H9 (cell line): ENCODE data around the gene STAB2. TPM values are rescaled to one million over a fixed set of nuclear protein-coding genes. Genes with fewer than 3 reads are reported as not detected.

Source experiments
- DNase-seq: peaks from one replicate; pipeline ENCODE4 v3.0.0-alpha.2; 2017
- H2AFZ ChIP-seq: one replicate; pipeline ENCODE4 v1.6.1; 2013; ENCODE audit warnings: mild to moderate bottlenecking, low read length, control low read depth, moderate library complexity
- H2AK5ac ChIP-seq: 2 replicates; pipeline ENCODE4 v1.6.1; 2013; ENCODE audit warnings: low read length, control low read depth, mixed read lengths; ENCODE audit not compliant: insufficient read length
- H2BK120ac ChIP-seq: one replicate; pipeline ENCODE4 v1.6.1; 2013; ENCODE audit warnings: low read depth, mild to moderate bottlenecking, low read length, control low read depth, inconsistent platforms; ENCODE audit not compliant: poor library complexity, severe bottlenecking
- H2BK12ac ChIP-seq: 2 replicates; pipeline ENCODE4 v1.6.1; 2013; ENCODE audit warnings: low read length, control low read depth, mixed read lengths, low read depth; ENCODE audit not compliant: insufficient read length
- H2BK15ac ChIP-seq: 2 replicates; pipeline ENCODE4 v1.6.1; 2013; ENCODE audit warnings: low read depth, low read length, control low read depth
- H2BK20ac ChIP-seq: one replicate; pipeline ENCODE4 v1.6.1; 2013; ENCODE audit warnings: low read depth, mild to moderate bottlenecking, low read length, control low read depth, inconsistent platforms; ENCODE audit not compliant: poor library complexity, severe bottlenecking
- H2BK5ac ChIP-seq: 2 replicates; pipeline ENCODE4 v1.6.1; 2013; ENCODE audit warnings: low read length, control low read depth, mixed read lengths; ENCODE audit not compliant: insufficient read length
- H3K14ac ChIP-seq: 2 replicates; pipeline ENCODE4 v1.6.1; 2013; ENCODE audit warnings: low read length, control low read depth; ENCODE audit not compliant: insufficient read depth
- H3K18ac ChIP-seq: 2 replicates; pipeline ENCODE4 v1.6.1; 2013; ENCODE audit warnings: low read depth, mild to moderate bottlenecking, mixed read lengths, low read length, control low read depth; ENCODE audit not compliant: insufficient read length
- H3K23ac ChIP-seq: 2 replicates; pipeline ENCODE4 v1.6.1; 2013; ENCODE audit warnings: low read length, control low read depth, mixed read lengths, low read depth; ENCODE audit not compliant: insufficient read length
- H3K23me2 ChIP-seq: 2 replicates; pipeline ENCODE4 v1.6.1; 2013; ENCODE audit warnings: low read depth, mild to moderate bottlenecking, mixed read lengths, low read length, control low read depth; ENCODE audit not compliant: insufficient read length, poor library complexity, severe bottlenecking
- H3K27ac ChIP-seq: 2 replicates; pipeline ENCODE4 v1.5.1; 2013; ENCODE audit warnings: low read length, control low read depth, mixed read lengths, low read depth; ENCODE audit not compliant: insufficient read length
- H3K27me3 ChIP-seq: 2 replicates; pipeline ENCODE4 v1.6.1; 2013; ENCODE audit warnings: low read length, control low read depth, inconsistent platforms; ENCODE audit not compliant: insufficient read depth
- H3K4ac ChIP-seq: 2 replicates; pipeline ENCODE4 v1.6.1; 2013; ENCODE audit warnings: low read depth, mild to moderate bottlenecking, control low read depth, inconsistent platforms, low read length, moderate library complexity
- H3K4me1 ChIP-seq: 2 replicates; pipeline ENCODE4 v1.6.1; 2013; ENCODE audit warnings: low read length, control low read depth, inconsistent platforms; ENCODE audit not compliant: insufficient read depth
- H3K4me2 ChIP-seq: 2 replicates; pipeline ENCODE4 v1.6.1; 2013; ENCODE audit warnings: low read length, control low read depth, mixed read lengths; ENCODE audit not compliant: insufficient read length, insufficient read depth
- H3K56ac ChIP-seq: 2 replicates; pipeline ENCODE4 v1.6.1; 2013; ENCODE audit warnings: low read depth, mild to moderate bottlenecking, mixed read lengths, low read length, control low read depth; ENCODE audit not compliant: insufficient read length
- H3K79me1 ChIP-seq: 2 replicates; pipeline ENCODE4 v1.6.1; 2013; ENCODE audit warnings: low read depth, mild to moderate bottlenecking, moderate library complexity, low read length, control low read depth, inconsistent platforms; ENCODE audit not compliant: insufficient read depth, poor library complexity, severe bottlenecking
- H3K79me2 ChIP-seq: 2 replicates; pipeline ENCODE4 v1.6.1; 2013; ENCODE audit warnings: low read length, control low read depth, inconsistent platforms; ENCODE audit not compliant: insufficient read depth
- H3K9ac ChIP-seq: 2 replicates; pipeline ENCODE4 v1.6.1; 2013; ENCODE audit warnings: low read length, control low read depth, mixed read lengths; ENCODE audit not compliant: insufficient read length; ENCODE audit errors: extremely low read depth
- H3K9me3 ChIP-seq: one replicate; pipeline ENCODE4 v1.6.1; 2013; ENCODE audit warnings: low read depth, low read length, inconsistent platforms; ENCODE audit not compliant: control insufficient read depth
- H3T11ph ChIP-seq: one replicate; pipeline ENCODE4 v1.6.1; 2013; ENCODE audit warnings: mild to moderate bottlenecking, low read length, control low read depth, inconsistent platforms
- H4K20me1 ChIP-seq: one replicate; pipeline ENCODE4 v1.6.1; 2013; ENCODE audit not compliant: control insufficient read depth, insufficient read length, insufficient read depth
- H4K5ac ChIP-seq: 2 replicates; pipeline ENCODE4 v1.6.1; 2013; ENCODE audit warnings: low read depth, mild to moderate bottlenecking, mixed read lengths, low read length, control low read depth; ENCODE audit not compliant: insufficient read length
- H4K8ac ChIP-seq: replicated peaks from 2 replicates; pipeline ENCODE4 v1.6.1; 2013; ENCODE audit warnings: low read length, control low read depth, mixed read lengths, low read depth; ENCODE audit not compliant: insufficient read length
- H4K91ac ChIP-seq: 2 replicates; pipeline ENCODE4 v1.6.1; 2013; ENCODE audit warnings: low read depth, mild to moderate bottlenecking, moderate library complexity, mixed read lengths, low read length, control low read depth; ENCODE audit not compliant: insufficient read length
- H3K27ac Mint-ChIP-seq, 3 experiments: 2 replicates in 2 of 3; 3 replicates in 1 of 3; pipeline ENCODE4 v1.8.0; 2020 to 2021; ENCODE audit warnings: mixed read lengths in 3 of 3, mild to moderate bottlenecking in 1 of 3, moderate library complexity in 1 of 3
- H3K27me3 Mint-ChIP-seq: 2 replicates; pipeline ENCODE4 v1.8.0; 2021; ENCODE audit warnings: low read depth, mild to moderate bottlenecking, moderate library complexity, mixed read lengths
- H3K36me3 Mint-ChIP-seq, 3 experiments: 2 replicates in 2 of 3; 3 replicates in 1 of 3; pipeline ENCODE4 v1.8.0; 2020 to 2021; ENCODE audit warnings: low read depth in 3 of 3, mixed read lengths in 3 of 3; ENCODE audit not compliant: insufficient read depth in 1 of 3
- H3K4me1 Mint-ChIP-seq, 2 experiments: 2 replicates each; pipeline ENCODE4 v1.8.0; 2020; ENCODE audit warnings: mixed read lengths in 2 of 2
- H3K4me3 Mint-ChIP-seq, 2 experiments: 2 replicates in 1 of 2; 3 replicates in 1 of 2; pipeline ENCODE4 v1.8.0; 2020 to 2021; ENCODE audit warnings: mild to moderate bottlenecking in 2 of 2, mixed read lengths in 2 of 2, moderate library complexity in 1 of 2
- H3K9me3 Mint-ChIP-seq, 2 experiments: 2 replicates in 1 of 2; 3 replicates in 1 of 2; pipeline ENCODE4 v1.8.0; 2020; ENCODE audit warnings: mild to moderate bottlenecking in 2 of 2, mixed read lengths in 2 of 2, moderate library complexity in 1 of 2
- WGBS: extraction: QIAGEN DNeasy Blood & Tissue Kit; methylation state at CpG from one replicate; pipeline ENCODE4 v1.1.7; 2013; ENCODE audit warnings: missing lambda C conversion rate, low lambda C conversion rate, mixed read lengths; ENCODE audit not compliant: insufficient read length; ENCODE audit errors: extremely low coverage; 5-methylcytosine and 5-hydroxymethylcytosine counted together
- total RNA-seq: library from RNA; stranded (reverse); gene quantifications from 2 replicates; pipeline ENCODE4 v1.2.1, GENCODE V29; 2021
- TF ChIP-seq, protein P1 (sequence below): fragments of 200-600 bp; sonication (generic); conservative IDR thresholded peaks from 3 replicates; pipeline ENCODE4 v1.8.0; 2021; ENCODE audit warnings: antibody characterized with exemption, mild to moderate bottlenecking

The STAB2 gene
- total RNA-seq, 1 experiment from 2014 or later, result 0.02 TPM

DNA sequence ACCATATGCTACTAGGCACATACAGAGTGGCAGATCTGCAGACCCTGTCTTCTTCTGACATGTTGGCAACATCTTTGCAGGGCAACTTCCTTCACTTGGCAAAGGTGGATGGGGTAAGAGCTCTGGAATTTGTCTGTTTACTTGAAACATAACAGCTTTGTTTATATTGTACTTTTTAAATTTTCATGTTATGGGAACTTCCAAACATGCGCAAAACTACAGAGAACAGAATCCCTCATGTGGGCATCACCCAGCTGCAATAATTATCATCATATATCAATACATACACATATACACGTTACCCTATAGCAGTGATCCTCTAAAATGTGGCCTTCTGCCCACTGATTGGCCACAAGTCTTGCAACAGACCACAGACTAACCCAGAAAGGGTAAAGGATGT, 103.4 kb downstream of the STAB2 start:
- Histone ChIP-seq H2AFZ (no peak overlapping the region), H3K9me3 (no peaks in the 10 kb centered on the region), H3K23me2 (no peaks in the 10 kb centered on the region), H3K4me2 (no peak overlapping the region), H4K20me1 (no peaks in the 10 kb centered on the region), H4K91ac (no peak overlapping the region), H3K27me3 (no peaks in the 10 kb centered on the region), H3K18ac (no peak overlapping the region), H2BK120ac (no peak overlapping the region), H2BK12ac (no peak overlapping the region), H3K79me2 (no peaks in the 10 kb centered on the region), H4K5ac (no peak overlapping the region), H3K27ac (no peak overlapping the region), H2BK20ac (no peak overlapping the region), H3K4ac (no peak overlapping the region), H3K14ac (no peak overlapping the region), H3K9ac (no peak overlapping the region), H2BK5ac (no peak overlapping the region), H3K79me1 (no peaks in the 10 kb centered on the region), H3K56ac (no peak overlapping the region), H2AK5ac (no peak overlapping the region), H2BK15ac (no peak overlapping the region), H4K8ac (no peak overlapping the region), H3K4me1 (no peaks in the 10 kb centered on the region), H3T11ph (no peak overlapping the region), H3K23ac (no peak overlapping the region)
- H3K9me3 Mint-ChIP-seq, result no peaks in the 10 kb centered on the region; a peak in 1 of 5 replicates
- H3K27ac Mint-ChIP-seq, result no peak overlapping the region
- TF ChIP-seq, protein P1, sequence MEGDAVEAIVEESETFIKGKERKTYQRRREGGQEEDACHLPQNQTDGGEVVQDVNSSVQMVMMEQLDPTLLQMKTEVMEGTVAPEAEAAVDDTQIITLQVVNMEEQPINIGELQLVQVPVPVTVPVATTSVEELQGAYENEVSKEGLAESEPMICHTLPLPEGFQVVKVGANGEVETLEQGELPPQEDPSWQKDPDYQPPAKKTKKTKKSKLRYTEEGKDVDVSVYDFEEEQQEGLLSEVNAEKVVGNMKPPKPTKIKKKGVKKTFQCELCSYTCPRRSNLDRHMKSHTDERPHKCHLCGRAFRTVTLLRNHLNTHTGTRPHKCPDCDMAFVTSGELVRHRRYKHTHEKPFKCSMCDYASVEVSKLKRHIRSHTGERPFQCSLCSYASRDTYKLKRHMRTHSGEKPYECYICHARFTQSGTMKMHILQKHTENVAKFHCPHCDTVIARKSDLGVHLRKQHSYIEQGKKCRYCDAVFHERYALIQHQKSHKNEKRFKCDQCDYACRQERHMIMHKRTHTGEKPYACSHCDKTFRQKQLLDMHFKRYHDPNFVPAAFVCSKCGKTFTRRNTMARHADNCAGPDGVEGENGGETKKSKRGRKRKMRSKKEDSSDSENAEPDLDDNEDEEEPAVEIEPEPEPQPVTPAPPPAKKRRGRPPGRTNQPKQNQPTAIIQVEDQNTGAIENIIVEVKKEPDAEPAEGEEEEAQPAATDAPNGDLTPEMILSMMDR, result no peak
- H3K36me3 Mint-ChIP-seq, result no peaks in the 10 kb centered on the region
- 0 out of 2 replicates have a peak, but pooled peaks cover under 1% of the 10 kb centered on the region for H3K27me3 Mint-ChIP-seq
- H3K4me3 Mint-ChIP-seq, result no peak overlapping the region
- peaks cover 11 to 12% of the 10 kb centered on the region in 2 experiments for H3K4me1 Mint-ChIP-seq
- WGBS, result no CpG with 5 or more reads among the region's 2 CpGs
- no peak for DNase-seq
